ENCODE measurements around the gene TMCO6.
"Not testable (repeated sequence)": the region's sequence is repeated elsewhere in the genome, so short reads cannot be mapped to it uniquely, and the experiment has no call there.

TMCO6 gene

DNA sequence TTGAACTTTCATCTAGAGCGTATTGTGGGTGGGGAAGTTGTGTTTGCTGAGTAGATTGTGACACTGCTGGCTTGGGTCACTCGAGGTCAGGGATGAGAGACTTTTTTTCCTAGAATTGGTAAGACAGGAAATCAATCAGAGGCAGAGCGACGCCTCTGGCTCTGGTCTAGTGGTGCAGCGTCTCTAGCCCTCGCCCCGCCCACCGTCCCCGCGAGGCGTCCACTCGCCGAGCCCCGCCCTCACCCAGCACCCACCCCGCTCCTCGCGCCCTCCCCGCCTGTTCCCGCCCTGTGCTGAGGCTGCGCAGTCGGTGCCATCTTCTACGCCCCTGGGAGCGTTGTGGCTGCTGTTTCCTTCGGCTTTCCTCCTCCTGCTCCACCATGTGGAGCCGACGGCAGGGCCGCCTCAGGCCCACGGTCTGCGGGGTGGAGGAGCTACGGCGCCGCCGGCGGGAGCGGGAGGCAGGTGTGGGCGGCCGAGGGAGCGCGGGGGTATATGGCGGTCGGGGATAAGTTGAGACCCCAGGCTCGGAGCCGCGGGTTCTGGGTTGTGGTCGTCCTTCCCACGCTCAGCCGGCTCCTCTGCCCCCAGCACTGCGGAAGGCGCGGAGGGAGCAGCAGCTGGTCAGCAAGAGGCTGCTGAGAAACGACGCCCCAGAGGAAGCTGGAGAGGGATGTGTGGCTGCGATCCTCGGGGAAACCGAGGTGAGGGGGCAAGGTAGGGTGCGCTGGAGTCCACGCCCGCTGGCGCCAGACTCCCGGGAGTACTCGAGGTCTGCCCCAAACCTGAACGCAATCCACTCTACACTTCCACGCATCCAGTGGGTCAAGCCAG, at the start of gene TMCO6:
TSS of gene TMCO6 (plus strand) at position 304 of the 834 bp plus-strand sequence. CDS start at position 381, 77 bp downstream.
- peak; percentile 82 to 93 for DNase-seq

- no peak for DNase-seq
Measured at GRCh38 chr5:140590861-140591260, 48.4 kb upstream of the TMCO6 start.

DNA sequence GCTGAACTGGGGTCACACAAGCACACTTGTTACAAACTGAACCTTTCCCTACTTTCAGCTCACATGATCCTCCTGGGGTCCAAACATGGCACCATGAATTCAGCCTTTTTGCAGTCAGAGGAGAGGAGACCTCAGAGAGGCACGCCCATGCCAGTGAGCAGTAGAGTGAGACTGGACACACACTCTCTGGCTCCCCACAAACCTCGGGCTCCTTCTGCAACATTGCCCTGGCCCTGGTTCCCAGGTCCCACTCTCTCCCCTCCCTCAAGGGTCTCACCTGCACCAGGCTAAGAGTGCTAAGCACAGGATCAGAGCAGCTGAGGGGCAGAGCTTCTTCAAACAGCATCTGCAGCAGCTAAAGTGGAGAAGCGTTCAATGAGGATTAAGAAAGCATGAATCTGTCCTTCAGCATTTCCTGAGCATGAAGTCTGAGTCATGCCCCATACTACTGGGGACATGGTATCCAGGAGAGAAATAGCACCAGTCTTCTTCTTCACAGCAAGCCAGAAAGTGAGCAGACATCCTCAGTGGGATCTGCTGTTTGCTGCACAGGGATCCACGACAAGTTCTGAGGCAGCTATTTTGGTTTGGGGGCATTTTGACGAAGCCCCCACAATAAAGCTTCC, 47.4 kb upstream of the TMCO6 start:
- peak in 1 of 2 donors; percentile 36 for DNase-seq

- not testable (repeated sequence) for DNase-seq
Measured at GRCh38 chr5:140593070-140593469, 46.2 kb upstream of the TMCO6 start.

DNA sequence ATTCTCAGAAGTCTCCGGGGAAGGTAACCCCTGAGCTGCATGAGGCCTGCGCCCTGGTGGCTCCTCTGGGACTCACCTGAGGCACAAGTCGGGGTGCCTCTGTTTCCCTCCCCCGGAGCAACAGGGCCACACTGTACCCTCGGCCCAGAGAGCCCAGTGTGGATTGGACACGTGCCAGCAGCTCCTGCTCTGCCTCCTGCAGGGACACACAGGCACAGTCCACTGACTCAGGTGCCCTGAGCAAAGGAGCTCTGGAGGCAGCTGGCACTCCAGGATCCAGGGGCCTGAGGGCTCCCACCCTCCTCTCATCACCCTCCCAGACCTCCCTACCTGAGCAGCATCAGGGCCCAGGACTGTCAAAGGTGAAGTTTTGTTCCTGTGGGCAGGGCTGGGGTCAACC, 45.1 kb upstream of the TMCO6 start:
- no peak for DNase-seq

- peak; percentile 42 to 56 for DNase-seq
Measured at GRCh38 chr5:140595538-140596300, 43.5 kb upstream of the TMCO6 start.

DNA sequence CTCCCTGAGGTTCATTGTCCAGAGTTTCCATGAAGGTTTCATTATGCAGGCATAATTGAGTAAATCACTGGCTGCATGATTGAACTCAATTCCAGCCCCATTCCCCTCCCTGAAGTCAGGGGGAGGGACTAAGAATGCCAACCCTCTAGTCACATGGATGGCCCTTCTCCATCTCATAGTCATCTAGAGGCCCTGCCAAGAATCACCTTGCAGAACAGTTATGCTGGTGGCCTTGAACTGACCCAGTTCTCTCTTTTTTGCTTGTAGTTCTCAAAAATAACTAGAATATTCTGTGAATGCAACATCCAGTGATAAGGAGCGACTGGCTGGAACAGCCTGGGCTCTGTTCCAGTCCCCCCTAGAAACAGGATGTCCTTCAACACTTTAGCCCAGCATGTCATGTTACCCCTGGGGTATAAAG, 42.9 kb upstream of the TMCO6 start:
- no peak for DNase-seq

GRCh38 chr5:140598836-140599235, 40.4 kb upstream of the TMCO6 start:
- DNase-seq = no peak

DNA sequence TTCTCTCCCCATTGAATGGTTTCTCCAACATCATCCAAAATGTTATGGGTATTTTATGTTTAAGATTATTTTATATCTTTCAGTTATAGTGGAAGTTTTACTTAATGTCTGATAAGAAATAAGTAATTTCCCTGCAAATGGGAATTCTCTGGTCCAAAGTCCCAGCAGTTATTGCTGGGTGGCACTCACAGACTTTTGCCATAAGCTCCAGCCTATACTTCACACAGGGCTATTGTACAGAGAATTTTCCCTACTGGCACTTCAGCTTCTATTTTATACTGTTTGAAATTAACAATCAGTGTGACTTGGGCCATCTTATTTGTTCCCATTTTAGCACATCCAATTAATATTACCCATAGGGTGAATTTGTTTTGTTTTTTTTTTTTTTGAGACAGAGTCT, 39.2 kb upstream of the TMCO6 start:
- no peak for DNase-seq

- no peak for DNase-seq
Measured at GRCh38 chr5:140602147-140602546, 37.1 kb upstream of the TMCO6 start.

GRCh38 chr5:140603446-140603698, 35.9 kb upstream of the TMCO6 start:
- not testable (repeated sequence) for DNase-seq

DNA sequence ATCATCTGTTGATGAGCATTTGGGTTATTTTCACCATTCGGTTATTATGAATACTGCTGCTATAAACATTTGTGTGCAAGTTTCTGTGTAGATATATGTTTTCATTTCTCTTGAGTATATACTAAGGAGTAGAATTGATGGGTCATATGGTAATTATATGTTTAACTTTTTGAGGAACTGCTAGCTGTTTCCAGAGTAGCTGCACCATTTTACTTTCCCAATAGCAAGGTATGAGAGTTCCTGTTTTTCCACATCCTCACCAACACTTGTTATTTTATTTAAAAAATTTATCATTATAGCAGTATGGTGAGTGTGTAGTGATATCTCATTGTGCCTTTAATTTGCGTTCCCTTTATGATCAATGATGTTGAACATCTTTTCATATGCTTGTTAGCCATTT, 35.5 kb upstream of the TMCO6 start:
- no peak for DNase-seq

DNA sequence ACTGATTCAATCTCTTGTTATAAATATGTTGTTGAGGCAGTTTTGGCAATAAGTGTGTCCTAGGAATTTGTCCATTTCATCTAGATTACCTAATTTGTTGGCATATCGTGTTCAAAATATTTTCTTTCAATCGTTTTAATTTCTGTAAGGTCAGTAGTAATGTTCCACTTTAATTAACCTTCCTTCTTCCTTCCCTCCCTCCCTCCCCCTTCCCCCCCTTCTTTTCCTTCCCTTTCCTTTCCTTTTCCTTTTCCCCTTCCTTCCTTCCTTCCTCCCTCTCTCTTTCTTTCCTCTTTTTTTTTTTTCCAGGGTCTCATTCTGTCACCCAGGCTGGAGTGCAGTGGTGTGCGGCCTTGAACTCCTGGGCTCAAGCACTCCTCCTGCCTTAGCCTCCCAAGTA, 33.4 kb upstream of the TMCO6 start:
- DNase-seq = no peak

DNA sequence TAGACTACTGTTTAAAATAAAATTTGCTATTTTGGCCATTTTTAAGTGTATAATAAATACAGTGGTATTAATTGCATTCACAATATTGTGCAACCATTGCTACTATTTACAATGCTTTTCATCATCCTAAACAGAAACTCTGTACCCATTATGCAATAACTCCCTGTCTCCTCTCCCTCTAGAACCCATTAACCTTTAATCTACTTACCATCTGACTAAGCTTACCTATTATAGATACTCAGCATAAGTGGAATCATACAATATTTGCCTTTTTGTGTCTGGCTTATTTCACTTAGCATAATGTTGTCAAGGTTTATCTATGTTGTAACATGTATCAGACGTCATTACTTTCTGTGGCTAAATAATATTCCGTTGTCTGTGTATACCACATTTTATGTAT, 32.2 kb upstream of the TMCO6 start:
- DNase-seq = no peak

- no peak for DNase-seq
Measured at GRCh38 chr5:140608722-140609121, 30.5 kb upstream of the TMCO6 start.

- no peak for DNase-seq
Measured at GRCh38 chr5:140609126-140609525, 30.1 kb upstream of the TMCO6 start.

DNA sequence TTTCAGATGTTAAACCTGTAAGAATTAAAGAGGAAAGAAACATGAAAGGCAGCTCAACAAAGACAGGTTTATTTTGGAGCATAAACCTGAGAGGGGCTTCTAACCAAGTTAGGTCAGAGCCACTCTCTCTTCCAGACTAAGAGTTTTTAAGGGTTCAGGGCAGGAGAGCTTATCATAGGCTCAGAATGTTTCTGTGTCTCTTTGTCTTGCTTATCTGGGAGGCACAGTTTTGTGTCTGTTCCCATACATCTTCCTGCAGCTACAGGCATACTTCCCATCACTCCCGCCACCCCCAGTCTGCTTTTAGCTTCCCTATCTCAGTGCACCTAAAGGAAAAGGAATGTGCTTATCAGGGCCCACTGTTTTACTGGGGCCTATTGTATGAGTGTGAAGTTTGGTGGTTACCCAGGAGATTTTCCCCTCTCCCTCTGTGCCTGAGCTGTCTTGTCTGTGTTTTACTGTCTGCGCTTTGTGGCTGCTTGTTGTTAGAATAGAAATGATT, 28.2 kb upstream of the TMCO6 start:
- no peak for DNase-seq

GRCh38 chr5:140622301-140622700, 16.9 kb upstream of the TMCO6 start:
- no peak for DNase-seq

DNA sequence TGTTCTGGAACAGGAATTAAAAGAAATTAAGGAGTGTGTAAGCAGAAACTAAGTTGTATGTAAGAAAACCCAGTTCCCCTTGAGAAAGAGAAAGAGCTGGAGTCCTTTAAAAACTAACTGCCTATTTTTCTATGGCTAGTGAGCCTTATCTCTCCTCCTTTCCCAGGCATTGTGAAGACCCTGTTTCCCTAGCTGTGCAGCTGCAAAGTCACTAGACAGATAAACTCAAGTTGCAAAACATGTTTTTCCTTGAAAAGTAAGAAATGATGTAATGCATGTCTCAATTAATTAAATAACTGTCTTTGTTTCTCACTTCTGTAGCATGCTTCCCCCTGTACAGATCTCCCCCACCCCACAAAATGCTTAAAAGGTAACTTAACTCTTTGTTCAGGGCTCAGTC, 16.2 kb upstream of the TMCO6 start:
- DNase-seq = not testable (repeated sequence)

GRCh38 chr5:140624886-140625285, 14.4 kb upstream of the TMCO6 start:
- not testable (repeated sequence) for DNase-seq

GRCh38 chr5:140627972-140628371, 11.3 kb upstream of the TMCO6 start:
- DNase-seq = no peak

- no peak for DNase-seq
Measured at GRCh38 chr5:140628711-140629110, 10.5 kb upstream of the TMCO6 start.

DNA sequence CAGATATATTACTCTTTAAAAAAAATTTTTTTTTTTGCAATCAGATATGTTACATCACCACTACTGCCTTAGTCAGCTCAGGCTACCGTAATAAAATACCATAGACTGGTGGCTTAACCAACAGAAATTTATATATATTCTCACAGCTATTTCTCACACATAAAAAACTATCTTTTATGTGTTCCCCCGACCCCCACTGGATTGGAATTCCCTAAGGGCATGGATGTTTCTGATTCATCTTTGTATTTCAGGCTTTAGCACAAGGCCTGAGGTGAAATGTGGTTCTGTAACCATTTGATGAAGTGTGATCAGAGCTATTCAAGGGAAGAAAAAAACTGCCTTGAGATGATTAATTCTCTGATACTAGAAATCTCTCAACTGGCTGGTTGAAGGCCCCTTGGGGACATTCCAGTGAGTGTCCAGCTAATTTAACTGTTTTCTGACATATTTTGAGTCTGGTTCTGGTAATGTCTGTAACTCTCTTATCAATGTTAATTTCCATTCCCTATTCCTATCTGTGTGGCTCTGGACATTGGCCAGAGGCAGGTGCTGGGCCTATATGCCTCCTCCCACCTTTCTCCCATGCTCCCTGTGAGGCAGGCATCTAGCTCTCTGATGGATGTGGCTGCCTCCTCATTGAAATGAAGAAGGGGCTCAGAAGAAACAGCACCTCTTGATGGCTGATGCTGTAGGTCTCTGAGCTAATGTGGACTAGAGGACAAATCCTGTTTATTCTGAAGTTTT, 8.8 kb upstream of the TMCO6 start:
- no peak for DNase-seq

All from bone marrow (tissue), 2 donors.